NCI-H2171 (cell line): ENCODE results near the gene NR0B1.

Experiments
- DNase-seq: peaks from one replicate; lab custom pipeline; 2025; lab: John Stamatoyannopoulos, UW

The NR0B1 gene

GRCh38 chrX:30309139-30309571 lies at the start of gene NR0B1:
TSS of gene NR0B1 (minus strand) at chrX:30309390. CDS start at chrX:30309363, 27 bp downstream.
- DNase-seq: no peak

GRCh38 chrX:30349946-30350345 lies 40.8 kb upstream of the NR0B1 start:
- DNase-seq: no peak

- no peak for DNase-seq
These were observed 34.0 kb upstream of the NR0B1 start for GRCh38 chrX:30343206-30343605.

- no peak for DNase-seq
These were observed 31.6 kb upstream of the NR0B1 start for GRCh38 chrX:30340753-30341152.

GRCh38 chrX:30327762-30328161 lies 18.6 kb upstream of the NR0B1 start:
- DNase-seq: no peak

- DNase-seq: no peak
These were observed 8.1 kb upstream of the NR0B1 start for GRCh38 chrX:30317308-30317707.

- DNase-seq: no peak
These were observed 4.1 kb upstream of the NR0B1 start for GRCh38 chrX:30313322-30313721.

- DNase-seq: no peak
These were observed 3.7 kb upstream of the NR0B1 start for GRCh38 chrX:30312858-30313257.

- DNase-seq: no peak
These were observed 1.4 kb upstream of the NR0B1 start for GRCh38 chrX:30310429-30311206.

- no peak for DNase-seq
These were observed 689 bp downstream of the NR0B1 start for GRCh38 chrX:30308263-30309138.

- DNase-seq: no peak
These were observed 1.7 kb downstream of the NR0B1 start for GRCh38 chrX:30307466-30307865.

- no peak for DNase-seq
These were observed 4.3 kb downstream of the NR0B1 start for GRCh38 chrX:30304866-30305265.

- no peak for DNase-seq
These were observed 6.2 kb downstream of the NR0B1 start for GRCh38 chrX:30302956-30303355.

- DNase-seq: no peak
These were observed 7.2 kb downstream of the NR0B1 start for GRCh38 chrX:30301963-30302362.

GRCh38 chrX:30301208-30301607 lies 8.0 kb downstream of the NR0B1 start:
- DNase-seq: no peak

- DNase-seq: no peak
These were observed 12.6 kb downstream of the NR0B1 start for GRCh38 chrX:30296408-30297254.

GRCh38 chrX:30283456-30284200 lies 25.6 kb downstream of the NR0B1 start:
- DNase-seq: no peak

GRCh38 chrX:30282527-30282926 lies 26.7 kb downstream of the NR0B1 start:
- no peak for DNase-seq

GRCh38 chrX:30280428-30280827 lies 28.8 kb downstream of the NR0B1 start:
- no peak for DNase-seq

- no peak for DNase-seq
These were observed 30.8 kb downstream of the NR0B1 start for GRCh38 chrX:30278365-30278764.

- no peak for DNase-seq
These were observed 33.7 kb downstream of the NR0B1 start for GRCh38 chrX:30275498-30275897.
